SU-DHL-6 (cell line): ENCODE measurements around the gene MMP14.

Experiments used
- H2AFZ ChIP-seq: fragments of 200-600 bp; sonication (generic); 2 replicates; pipeline ENCODE4 v1.6.1; 2014; ENCODE audit warnings: low read depth, mild to moderate bottlenecking, moderate library complexity, mixed read lengths, antibody characterized with exemption, low read length; ENCODE audit not compliant: severe bottlenecking
- H3F3A ChIP-seq: fragments of 200-600 bp; shearing (Covaris generic); 2 replicates; pipeline ENCODE4 v1.6.0; 2016; ENCODE audit warnings: antibody characterized with exemption, mild to moderate bottlenecking; ENCODE audit not compliant: insufficient read depth
- H3K27ac ChIP-seq: fragments of 200-600 bp; sonication (generic); 2 replicates; pipeline ENCODE4 v1.5.1; 2016; ENCODE audit warnings: low read depth, mild to moderate bottlenecking, low read length, moderate library complexity, mixed read lengths
- H3K27me3 ChIP-seq: fragments of 200-600 bp; sonication (generic), shearing (Covaris generic); 2 replicates; pipeline ENCODE4 v1.6.0; 2014; ENCODE audit warnings: mild to moderate bottlenecking, low read length
- H3K36me3 ChIP-seq: fragments of 200-600 bp; sonication (generic); 2 replicates; pipeline ENCODE4 v1.6.1; 2014; ENCODE audit warnings: mild to moderate bottlenecking, low read length, mixed read lengths
- H3K4me2 ChIP-seq: fragments of 300-600, 200-600 bp; shearing (Covaris generic), sonication (generic); 2 replicates; pipeline ENCODE4 v1.6.0; 2014; ENCODE audit warnings: low read length, low read depth, mild to moderate bottlenecking; ENCODE audit not compliant: poor library complexity, severe bottlenecking
- H3K4me3 ChIP-seq: fragments of 200-600 bp; sonication (generic); 2 replicates; pipeline ENCODE4 v1.5.1; 2014; ENCODE audit warnings: antibody characterized with exemption, low read length, mild to moderate bottlenecking, mixed read lengths; ENCODE audit not compliant: insufficient read depth, poor library complexity, severe bottlenecking
- H3K79me2 ChIP-seq: fragments of 200-600 bp; sonication (generic); 2 replicates; pipeline ENCODE4 v1.6.1; 2014; ENCODE audit warnings: mild to moderate bottlenecking, low read length, moderate library complexity; ENCODE audit not compliant: insufficient read depth
- H3K9ac ChIP-seq: fragments of 200-600 bp; sonication (generic); 2 replicates; pipeline ENCODE4 v1.7.0; 2014; ENCODE audit warnings: mild to moderate bottlenecking, low read length
- H3K9me2 ChIP-seq: fragments of 200-600 bp; sonication (generic); replicated peaks from 2 replicates; pipeline ENCODE4 v1.6.1; 2014; ENCODE audit warnings: low read length; ENCODE audit not compliant: insufficient read depth
- H3K9me3 ChIP-seq: fragments of 200-600 bp; sonication (generic); 2 replicates; pipeline ENCODE4 v1.6.1; 2014; ENCODE audit warnings: low read length, mixed read lengths; ENCODE audit not compliant: insufficient read depth
- H4K20me1 ChIP-seq: fragments of 200-600 bp; sonication (generic); 2 replicates; pipeline ENCODE4 v1.6.1; 2014; ENCODE audit warnings: low read depth, mild to moderate bottlenecking, antibody characterized with exemption, low read length, moderate library complexity, mixed read lengths
- CTCF ChIP-seq: fragments of 200-600 bp; sonication (generic); IDR thresholded peaks from one replicate; pipeline ENCODE4 v1.5.1; 2017; ENCODE audit warnings: antibody characterized with exemption, mild to moderate bottlenecking, low read length, moderate library complexity; ENCODE audit not compliant: insufficient read depth, poor library complexity, severe bottlenecking
- EZH2phosphoT487 ChIP-seq: fragments of 200-600 bp; sonication (generic), shearing (Covaris generic); conservative IDR thresholded peaks from 2 replicates; pipeline ENCODE4 v1.6.1; 2018; ENCODE audit warnings: mild to moderate bottlenecking, antibody characterized with exemption, low read length, moderate library complexity, mixed read lengths

Gene MMP14

GRCh38 chr14:22847661-22848341 is 11.4 kb downstream of the MMP14 start:
- Histone ChIP-seq H3K27ac (no peak overlapping the region), H3K4me2 (no peak overlapping the region), H4K20me1 (no peaks in the 10 kb centered on the region), H3F3A (no peaks in the 10 kb centered on the region), H3K9me3 (no peaks in the 10 kb centered on the region), H3K9ac (no peak overlapping the region), H3K36me3 (no peaks in the 10 kb centered on the region), H3K4me3 (no peak overlapping the region), H3K79me2 (no peaks in the 10 kb centered on the region), H3K27me3 (no peaks in the 10 kb centered on the region), H2AFZ (no peak overlapping the region), H3K9me2 (no peaks in the 10 kb centered on the region)
- no peak for TF ChIP-seq EZH2phosphoT487
- TF ChIP-seq CTCF = no peak

- Histone ChIP-seq H2AFZ (no peak overlapping the region), H3K27ac (no peak overlapping the region), H3F3A (no peaks in the 10 kb centered on the region), H4K20me1 (no peaks in the 10 kb centered on the region), H3K9ac (no peak overlapping the region), H3K79me2 (no peaks in the 10 kb centered on the region), H3K36me3 (no peaks in the 10 kb centered on the region), H3K4me3 (no peak overlapping the region), H3K4me2 (no peak overlapping the region), H3K9me2 (no peaks in the 10 kb centered on the region), H3K9me3 (no peaks in the 10 kb centered on the region), H3K27me3 (no peaks in the 10 kb centered on the region)
- no peak for TF ChIP-seq EZH2phosphoT487
- no peak for TF ChIP-seq CTCF
These were observed 12.2 kb downstream of the MMP14 start for GRCh38 chr14:22848351-22849164.

GRCh38 chr14:22849212-22849819 is 12.9 kb downstream of the MMP14 start:
- no peak overlapping the region for H3K27ac ChIP-seq
- no peaks in the 10 kb centered on the region for H3K27me3 ChIP-seq
- 0 out of 2 replicates have a peak, but pooled peaks cover 3% of the 10 kb centered on the region for H3F3A ChIP-seq
- H2AFZ ChIP-seq = no peak overlapping the region
- no peaks in the 10 kb centered on the region for H3K9me2 ChIP-seq
- H3K9ac ChIP-seq = no peak overlapping the region
- no peaks in the 10 kb centered on the region for H3K36me3 ChIP-seq
- TF ChIP-seq CTCF = no peak
- no peak for TF ChIP-seq EZH2phosphoT487
- H3K79me2 ChIP-seq = no peaks in the 10 kb centered on the region
- H3K4me3 ChIP-seq = no peak overlapping the region
- no peaks in the 10 kb centered on the region for H3K9me3 ChIP-seq
- H4K20me1 ChIP-seq = no peaks in the 10 kb centered on the region
- no peak overlapping the region for H3K4me2 ChIP-seq
